Right atrium auricular region (tissue), 2 donors: ENCODE measurements around the gene ORAI1. TPM values are rescaled to one million over a fixed set of nuclear protein-coding genes. Genes with fewer than 3 reads are reported as not detected.

Experiments used
- DNase-seq: peaks from one replicate; pipeline ENCODE4 v3.0.0-alpha.2; 2019; ENCODE audit warnings: low spot score
- H3K27ac ChIP-seq, 2 donors: fragments of 200-600 bp; sonication (generic); 1 replicate in 1 of 2; 2 replicates in 1 of 2; pipeline ENCODE4 v1.5.1; 2016 to 2019
- H3K27me3 ChIP-seq, 2 donors: fragments of 200-600 bp; sonication (generic); one replicate each; pipeline versions ENCODE4 v1.5.1 to v1.6.0; 2017 to 2019
- H3K36me3 ChIP-seq: fragments of 200-600 bp; sonication (generic); one replicate; pipeline ENCODE4 v1.5.1; 2016
- H3K4me1 ChIP-seq, 2 donors: fragments of 200-600 bp; sonication (generic); one replicate each; pipeline versions ENCODE4 v1.5.1 to v1.6.0; 2017 to 2019
- H3K4me3 ChIP-seq, 2 donors: fragments of 200-600 bp; sonication (generic); 1 replicate in 1 of 2; 2 replicates in 1 of 2; pipeline ENCODE4 v1.5.1; 2017 to 2019; ENCODE audit warnings: mild to moderate bottlenecking in 1 of 2, moderate library complexity in 1 of 2
- H3K9me3 ChIP-seq, 2 donors: fragments of 200-600 bp; sonication (generic); one replicate each; pipeline ENCODE4 v1.5.1; 2019
- total RNA-seq, 2 donors: library from RNA; depleted of rRNA; stranded (reverse); fragments of >200 nt; gene quantifications; one replicate each; pipeline ENCODE4 v1.1.0, GENCODE V29; 2016
- TF ChIP-seq, protein P1 (sequence below), 2 donors: fragments of 200-600 bp; sonication (generic); IDR thresholded peaks; one replicate each; pipeline ENCODE4 v1.5.1; 2019; ENCODE audit warnings: antibody characterized with exemption in 2 of 2

ORAI1 gene
- total RNA-seq, 2 donors from 2014 or later, result 6.8 to 8.3 TPM

DNA sequence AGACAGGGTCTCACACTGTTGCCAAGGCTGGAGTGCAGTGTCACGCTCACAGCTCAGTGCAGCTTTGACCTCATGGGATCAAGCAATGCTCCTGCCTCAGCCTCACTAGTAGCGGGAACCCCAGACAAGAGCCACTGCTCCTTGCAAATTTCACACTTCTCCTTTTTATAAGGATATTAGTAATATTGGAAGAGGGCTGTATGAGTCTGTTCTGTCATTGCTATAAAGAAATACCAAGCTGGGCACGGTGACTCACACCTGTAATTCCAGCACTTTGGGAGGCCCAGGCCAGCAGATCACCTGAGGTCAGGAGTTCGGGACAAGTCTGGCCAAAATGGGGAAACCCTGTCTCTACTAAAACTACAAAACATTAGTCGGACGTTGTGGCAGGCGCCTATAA lies 12.9 kb upstream of the ORAI1 start:
- no peaks in the 10 kb centered on the region for H3K27me3 ChIP-seq
- no peak overlapping the region for H3K27ac ChIP-seq
- TF ChIP-seq, protein P1, sequence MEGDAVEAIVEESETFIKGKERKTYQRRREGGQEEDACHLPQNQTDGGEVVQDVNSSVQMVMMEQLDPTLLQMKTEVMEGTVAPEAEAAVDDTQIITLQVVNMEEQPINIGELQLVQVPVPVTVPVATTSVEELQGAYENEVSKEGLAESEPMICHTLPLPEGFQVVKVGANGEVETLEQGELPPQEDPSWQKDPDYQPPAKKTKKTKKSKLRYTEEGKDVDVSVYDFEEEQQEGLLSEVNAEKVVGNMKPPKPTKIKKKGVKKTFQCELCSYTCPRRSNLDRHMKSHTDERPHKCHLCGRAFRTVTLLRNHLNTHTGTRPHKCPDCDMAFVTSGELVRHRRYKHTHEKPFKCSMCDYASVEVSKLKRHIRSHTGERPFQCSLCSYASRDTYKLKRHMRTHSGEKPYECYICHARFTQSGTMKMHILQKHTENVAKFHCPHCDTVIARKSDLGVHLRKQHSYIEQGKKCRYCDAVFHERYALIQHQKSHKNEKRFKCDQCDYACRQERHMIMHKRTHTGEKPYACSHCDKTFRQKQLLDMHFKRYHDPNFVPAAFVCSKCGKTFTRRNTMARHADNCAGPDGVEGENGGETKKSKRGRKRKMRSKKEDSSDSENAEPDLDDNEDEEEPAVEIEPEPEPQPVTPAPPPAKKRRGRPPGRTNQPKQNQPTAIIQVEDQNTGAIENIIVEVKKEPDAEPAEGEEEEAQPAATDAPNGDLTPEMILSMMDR (IDR thresholded peaks at IDR 0.05), result no peak
- H3K4me3 ChIP-seq, result no peak overlapping the region
- peaks cover 0 to 7% of the 10 kb centered on the region in 2 donors for H3K4me1 ChIP-seq
- no peaks in the 10 kb centered on the region for H3K36me3 ChIP-seq
- no peak for DNase-seq
- no peaks in the 10 kb centered on the region for H3K9me3 ChIP-seq

DNA sequence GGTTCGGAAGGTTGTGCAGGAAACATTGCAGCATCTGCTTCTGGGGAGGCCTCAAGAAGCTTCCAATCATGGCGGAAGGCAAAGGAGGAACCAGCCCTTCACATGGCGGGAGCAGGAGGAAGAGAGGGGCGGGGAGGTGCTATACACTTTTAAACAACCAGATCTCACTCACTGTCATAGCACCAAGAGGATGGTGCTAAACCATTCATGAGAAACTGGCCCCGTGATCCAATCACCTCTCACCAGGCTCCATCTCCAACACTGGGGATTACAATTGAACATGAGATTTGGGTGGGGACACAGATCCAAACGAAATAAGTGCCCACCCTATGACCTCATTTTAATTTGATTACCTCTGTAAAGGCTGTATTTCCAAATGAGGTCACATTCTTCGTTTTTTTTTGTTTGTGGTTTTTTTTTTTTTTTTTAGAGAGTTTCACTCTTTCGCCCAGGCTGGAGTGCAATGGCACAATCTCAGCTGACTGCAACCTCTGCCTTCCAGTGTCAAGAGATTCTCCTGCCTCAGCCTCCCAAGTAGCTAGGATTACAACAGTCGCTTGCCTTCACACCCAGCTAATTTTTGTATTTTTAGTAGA lies 11.4 kb upstream of the ORAI1 start:
- TF ChIP-seq, protein P1 (IDR thresholded peaks at IDR 0.05), result no peak
- no peak overlapping the region for H3K4me3 ChIP-seq

GRCh38 chr12:121618659-121619233 lies 7.6 kb upstream of the ORAI1 start:
- Histone ChIP-seq H3K4me3 (no peak overlapping the region), H3K9me3 (no peaks in the 10 kb centered on the region), H3K36me3 (no peaks in the 10 kb centered on the region), H3K27ac (no peak overlapping the region), H3K27me3 (no peaks in the 10 kb centered on the region), H3K4me1 (no peaks in the 10 kb centered on the region)
- DNase-seq, result no peak
- TF ChIP-seq, protein P1 (IDR thresholded peaks at IDR 0.05), result no peak

More for the DNA sequence above, 11.4 kb upstream of the ORAI1 start:
- H3K9me3 ChIP-seq, result no peaks in the 10 kb centered on the region
- no peaks in the 10 kb centered on the region for H3K36me3 ChIP-seq
- no peak overlapping the region for H3K27ac ChIP-seq
- no peak for DNase-seq
- H3K4me1 ChIP-seq, result peaks cover 0 to 7% of the 10 kb centered on the region in 2 donors
- H3K27me3 ChIP-seq, result no peaks in the 10 kb centered on the region

GRCh38 chr12:121620333-121620891 lies 5.9 kb upstream of the ORAI1 start:
- no peak for DNase-seq
- Histone ChIP-seq H3K9me3 (no peaks in the 10 kb centered on the region), H3K4me3 (no peak overlapping the region), H3K36me3 (no peaks in the 10 kb centered on the region), H3K27ac (no peak overlapping the region), H3K4me1 (peaks cover 0 to 7% of the 10 kb centered on the region in 2 donors), H3K27me3 (no peaks in the 10 kb centered on the region)
- TF ChIP-seq, protein P1 (IDR thresholded peaks at IDR 0.05), result no peak

DNA sequence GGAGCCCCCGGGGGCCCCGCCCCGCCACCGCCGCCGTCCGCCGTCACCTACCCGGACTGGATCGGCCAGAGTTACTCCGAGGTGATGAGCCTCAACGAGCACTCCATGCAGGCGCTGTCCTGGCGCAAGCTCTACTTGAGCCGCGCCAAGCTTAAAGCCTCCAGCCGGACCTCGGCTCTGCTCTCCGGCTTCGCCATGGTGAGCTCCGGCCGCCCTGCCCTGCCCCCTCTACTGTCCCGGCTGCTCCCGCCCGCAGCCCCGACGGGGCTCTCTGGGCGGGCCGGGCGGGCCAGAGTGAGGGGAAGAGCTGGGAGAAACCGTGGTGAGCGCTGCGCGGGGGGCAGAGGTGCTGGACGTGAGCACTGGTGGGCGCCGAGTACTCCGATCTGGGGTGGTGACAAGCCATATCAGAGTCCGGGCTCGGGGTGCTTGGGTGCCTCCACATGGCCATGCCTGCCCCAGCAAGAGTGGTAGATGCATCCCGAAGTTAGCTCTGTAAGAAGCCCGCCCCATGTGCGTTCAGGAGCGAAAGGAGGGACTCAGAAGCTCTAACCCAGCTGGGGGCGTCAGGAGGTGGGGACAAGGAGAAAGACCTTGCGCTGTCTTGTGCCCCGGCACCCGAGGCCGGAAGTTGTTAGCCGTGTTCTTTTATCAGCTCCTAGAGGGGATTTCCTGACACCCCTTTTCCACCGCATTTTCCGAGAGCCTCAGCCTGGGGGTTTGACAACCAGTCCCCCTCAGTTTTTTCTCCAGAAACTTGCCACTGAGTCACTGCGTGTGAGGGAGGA lies 717 bp downstream of the ORAI1 start:
- Histone ChIP-seq H3K9me3 (no peaks in the 10 kb centered on the region), H3K27ac (peak overlapping the region; percentile 84 to 89), H3K36me3 (no peaks in the 10 kb centered on the region), H3K4me3 (peak overlapping the region; percentile 55 to 66), H3K4me1 (peaks cover 0 to 47% of the 10 kb centered on the region in 2 donors), H3K27me3 (no peaks in the 10 kb centered on the region)
- DNase-seq, result peak; percentile 67
- TF ChIP-seq, protein P1 (IDR thresholded peaks at IDR 0.05), result no peak
